ENCODE results near the gene FAM107B.
A peak's percentile ranks its signal among the peaks of the same experiment; 100 is the strongest.

The FAM107B gene

DNA sequence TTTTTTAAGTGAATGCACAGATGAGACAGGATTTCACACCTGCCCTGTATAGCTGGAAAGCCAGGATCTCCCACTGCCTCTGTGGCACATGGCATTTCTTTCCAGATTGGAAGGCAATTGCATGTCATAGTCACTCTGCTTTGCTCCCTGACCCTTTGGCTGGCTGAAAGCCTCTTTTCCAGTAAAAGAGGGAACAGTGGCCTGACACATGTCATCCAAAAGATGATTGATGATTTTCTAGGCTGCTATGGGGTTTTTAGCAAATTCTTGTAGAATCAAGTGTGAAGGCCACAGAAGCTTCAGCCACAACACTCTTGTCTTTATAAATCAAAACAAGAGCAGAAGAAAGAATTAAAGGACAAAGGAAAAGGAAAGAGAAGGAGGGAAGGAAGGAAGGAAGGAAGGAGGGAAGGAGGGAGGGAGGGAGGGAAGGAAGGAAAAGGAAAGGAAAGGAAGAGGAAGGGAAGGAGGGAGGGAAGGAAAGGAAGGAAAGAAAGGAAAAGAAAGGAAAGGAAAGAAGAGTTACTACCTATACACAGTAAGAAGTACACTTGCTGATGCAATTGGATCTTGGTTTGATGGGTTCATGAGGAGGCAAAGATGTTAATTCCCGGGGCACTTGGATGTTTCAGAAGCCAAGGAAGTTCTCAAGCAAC lies 285.0 kb downstream of the FAM107B start:
- no peak for DNase-seq (ENCODE audit: low spot score)

GRCh38 chr10:14487488-14487883 lies 287.2 kb downstream of the FAM107B start:
- DNase-seq (ENCODE audit: low spot score): no peak

DNA sequence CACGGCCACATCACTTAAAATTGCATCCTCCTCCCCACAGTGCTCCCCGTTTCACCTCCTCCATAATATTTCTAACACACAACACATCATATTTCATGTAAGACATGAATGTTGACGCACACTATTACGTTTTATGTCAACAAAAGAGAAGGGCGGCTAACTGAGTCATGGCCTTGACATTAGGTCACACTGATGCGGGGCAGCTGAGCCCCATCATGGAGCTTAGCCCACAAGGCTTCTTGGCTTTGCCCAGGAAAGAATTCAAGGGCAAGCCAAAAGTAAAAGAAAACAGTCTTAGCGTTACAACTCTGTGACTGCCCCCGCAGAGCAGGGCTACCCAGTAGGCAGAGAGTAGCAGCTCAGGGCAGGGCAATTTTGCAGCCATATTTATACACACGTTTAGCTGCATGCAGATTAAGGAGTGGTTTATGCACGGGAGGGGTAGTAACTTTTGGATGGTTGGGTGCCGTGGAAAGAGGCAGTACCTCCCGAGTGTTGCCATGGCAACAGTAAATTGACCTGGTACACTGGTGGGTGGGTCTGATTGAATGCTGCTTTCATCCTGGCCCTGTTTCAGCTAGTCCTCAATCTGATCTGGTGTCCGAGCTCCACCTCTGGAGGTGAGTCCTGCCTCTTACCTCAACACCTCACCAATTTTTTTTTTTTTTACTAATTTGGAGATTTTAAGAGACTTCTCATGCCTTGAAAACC lies 287.8 kb downstream of the FAM107B start:
- no peak for DNase-seq (ENCODE audit: low spot score)

- no peak for DNase-seq (ENCODE audit: low spot score)
Observed at GRCh38 chr10:14485986-14486385, 288.7 kb downstream of the FAM107B start.

GRCh38 chr10:14483417-14483816 lies 291.3 kb downstream of the FAM107B start:
- DNase-seq (ENCODE audit: low spot score): no peak

DNA sequence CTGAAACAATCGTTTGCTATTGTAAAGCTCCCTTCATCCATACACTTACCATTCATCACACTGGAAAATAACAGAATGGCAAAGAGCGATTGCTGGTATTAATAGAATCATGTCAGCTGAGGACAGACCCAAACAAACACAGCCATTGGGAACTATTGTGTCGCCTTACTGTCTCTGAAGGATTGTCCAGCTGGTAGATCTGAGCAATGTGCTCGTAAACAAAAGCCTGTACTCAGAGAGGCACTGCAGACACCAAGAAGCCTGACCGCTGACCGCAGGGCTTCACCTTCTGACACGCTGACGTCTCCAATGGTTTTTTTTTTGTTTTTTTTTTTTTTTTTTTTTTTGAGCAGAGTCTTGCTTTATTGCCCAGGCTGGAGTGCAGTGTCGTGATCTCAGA lies 292.9 kb downstream of the FAM107B start:
- no peak for DNase-seq (ENCODE audit: low spot score)

DNA sequence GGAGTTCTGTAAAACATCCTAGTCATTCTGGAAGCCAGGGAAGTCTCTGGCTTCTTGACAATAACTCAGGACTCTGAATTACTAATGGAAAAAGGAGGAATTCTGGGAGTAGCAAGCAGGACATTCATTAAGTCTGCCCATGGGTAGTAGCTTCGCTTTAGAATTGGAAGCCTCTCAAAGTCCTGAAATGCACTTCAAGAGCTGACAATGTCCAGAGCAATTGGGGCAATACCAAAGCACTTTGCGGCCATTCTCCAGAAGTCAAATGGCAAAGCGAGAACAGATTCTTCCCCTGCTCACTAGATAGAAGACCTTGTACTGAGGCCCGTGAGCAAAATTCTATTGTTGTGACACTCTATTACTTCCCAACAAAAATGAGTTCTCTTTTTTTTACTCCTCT lies 293.7 kb downstream of the FAM107B start:
- DNase-seq (ENCODE audit: low spot score): no peak

GRCh38 chr10:14478604-14479003 lies 296.1 kb downstream of the FAM107B start:
- peak; percentile 62 for DNase-seq (ENCODE audit: low spot score)

GRCh38 chr10:14478201-14478600 lies 296.5 kb downstream of the FAM107B start:
- no peak for DNase-seq (ENCODE audit: low spot score)

- DNase-seq (ENCODE audit: low spot score): no peak
Observed at GRCh38 chr10:14477408-14477710, 297.3 kb downstream of the FAM107B start.

GRCh38 chr10:14476641-14477407 lies 297.9 kb downstream of the FAM107B start:
- DNase-seq (ENCODE audit: low spot score): no peak

- DNase-seq (ENCODE audit: low spot score): no peak
Observed at GRCh38 chr10:14476006-14476405, 298.7 kb downstream of the FAM107B start.

- DNase-seq (ENCODE audit: low spot score): no peak
Observed at GRCh38 chr10:14474656-14475055, 300.0 kb downstream of the FAM107B start.

- no peak for DNase-seq (ENCODE audit: low spot score)
Observed at GRCh38 chr10:14470920-14471319, 303.8 kb downstream of the FAM107B start.

DNA sequence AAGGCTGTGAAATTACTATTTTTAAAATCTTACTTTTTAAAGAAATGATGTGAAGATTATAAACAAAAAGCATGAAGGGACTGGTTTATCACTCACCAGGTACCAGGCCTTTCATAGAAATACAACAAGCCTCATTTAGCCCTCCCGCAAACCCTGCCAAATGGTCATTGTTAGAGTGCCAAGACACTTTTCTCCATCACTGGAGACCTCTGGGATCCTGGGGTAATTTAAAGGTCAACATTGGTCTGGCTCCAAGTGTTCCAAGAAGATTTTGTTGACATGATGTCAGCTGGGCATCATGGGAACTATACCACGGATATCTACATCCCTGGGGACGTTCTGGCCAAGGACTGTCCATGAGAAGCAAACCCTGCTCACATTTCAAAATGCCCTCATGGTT lies 306.0 kb downstream of the FAM107B start:
- DNase-seq (ENCODE audit: low spot score): no peak
